ENCODE measurements around the gene LAMA1. TPM values are rescaled to one million over a fixed set of nuclear protein-coding genes. Genes with fewer than 3 reads are reported as not detected.

LAMA1 gene
- polyA plus RNA-seq, 1 donor, result 95.7 TPM

GRCh38 chr18:7116001-7116730, 1.4 kb downstream of the LAMA1 start:
- DNase-seq, result peak; percentile 50

DNA sequence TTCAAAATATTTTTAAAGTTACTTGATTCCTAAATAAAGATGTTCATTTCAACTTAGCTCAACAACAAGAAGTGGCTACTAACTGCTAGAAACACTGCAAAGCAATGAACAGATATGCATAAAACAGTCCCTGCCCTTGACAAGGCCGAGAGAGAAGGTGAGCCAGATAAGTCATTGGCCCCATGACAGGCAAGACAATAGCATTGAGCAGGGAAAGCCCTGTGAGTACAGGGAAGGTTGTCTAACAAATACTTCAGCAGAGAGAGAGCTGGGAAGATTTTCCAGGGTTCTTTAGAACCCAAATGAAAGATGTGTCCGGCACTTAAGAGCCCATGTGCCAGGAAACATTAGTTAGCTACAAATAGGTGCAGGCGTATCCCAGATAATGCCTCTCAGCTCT, 4.7 kb downstream of the LAMA1 start:
- no peak for DNase-seq

DNA sequence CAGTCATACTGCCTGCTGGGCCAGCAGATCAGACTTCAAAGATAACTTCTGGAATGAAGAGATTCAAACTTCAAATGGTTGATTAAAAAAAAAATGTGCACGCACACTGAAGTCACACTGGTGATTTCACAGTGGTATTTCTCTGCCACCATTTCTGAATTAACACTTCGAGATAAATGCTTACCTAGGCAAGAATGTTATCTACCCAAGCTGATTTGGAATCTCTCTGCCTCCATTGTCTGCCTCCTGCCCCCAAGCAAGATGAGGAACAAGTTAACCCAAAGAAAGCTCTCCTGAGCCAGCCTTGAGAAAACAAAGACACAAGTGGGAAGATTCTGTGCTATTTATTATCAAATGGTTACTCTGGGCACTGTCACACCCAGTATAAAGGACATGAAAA, 6.5 kb downstream of the LAMA1 start:
- DNase-seq, result no peak

DNA sequence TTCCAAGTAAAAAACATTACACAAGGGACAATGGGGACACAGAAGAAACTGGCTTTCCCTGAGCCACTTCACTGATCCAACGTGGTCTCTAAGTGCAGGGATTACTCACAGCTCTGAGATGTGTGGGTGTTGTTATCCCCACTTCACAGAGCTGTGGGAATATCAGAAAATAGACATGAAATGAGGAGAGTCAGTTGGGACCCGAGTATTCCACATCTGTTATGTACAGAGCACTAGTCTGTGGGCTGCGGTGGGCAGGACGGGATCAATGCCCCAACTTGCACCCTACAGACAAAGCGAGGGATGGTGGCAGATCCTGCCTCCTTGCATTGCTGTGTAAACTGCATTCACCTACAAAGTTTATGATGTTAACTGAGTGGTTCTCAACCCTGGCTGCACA, 11.7 kb downstream of the LAMA1 start:
- DNase-seq, result no peak

DNA sequence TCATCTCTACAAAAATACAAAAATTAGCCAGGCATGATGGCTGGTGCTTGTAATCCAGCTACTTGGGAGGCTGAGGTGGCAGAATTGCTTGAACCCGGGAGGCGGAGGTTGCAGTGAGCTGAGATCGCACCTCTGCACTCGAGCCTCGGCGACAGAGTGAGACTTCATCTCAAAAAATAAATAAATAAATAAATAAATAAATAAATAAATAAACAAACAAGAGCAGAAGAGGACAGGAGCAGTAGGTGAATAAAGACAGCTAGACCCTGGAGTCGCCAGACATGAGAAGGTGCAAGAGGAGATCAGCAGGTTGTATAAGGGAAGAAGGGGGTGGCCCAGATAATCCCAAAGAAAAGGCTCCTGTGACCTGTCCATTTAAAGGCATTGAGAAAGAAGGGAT, 12.3 kb downstream of the LAMA1 start:
- no peak for DNase-seq

- DNase-seq, result no peak
Observed at GRCh38 chr18:7104649-7105048, 12.9 kb downstream of the LAMA1 start.

DNA sequence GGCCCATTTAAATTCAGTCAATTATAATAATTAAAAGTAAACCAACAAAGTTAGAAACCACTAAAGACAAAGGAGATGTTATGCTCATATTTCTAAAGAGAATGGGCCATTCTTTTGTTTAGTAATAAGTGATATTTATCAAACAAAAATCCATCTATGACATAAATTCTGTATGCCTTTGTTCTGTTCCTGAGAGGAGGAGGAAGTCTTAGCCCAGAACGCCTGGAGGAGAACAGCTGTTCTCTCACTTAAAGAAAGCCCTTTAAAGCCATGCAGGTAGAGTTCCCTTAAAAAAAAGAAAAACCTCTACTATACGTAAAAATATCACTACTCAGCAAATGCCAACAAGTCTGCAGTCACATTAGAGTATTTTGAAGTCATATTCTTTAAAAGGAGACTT, 15.5 kb downstream of the LAMA1 start:
- DNase-seq, result no peak

- DNase-seq, result no peak
Observed at GRCh38 chr18:7096838-7097237, 20.8 kb downstream of the LAMA1 start.

DNA sequence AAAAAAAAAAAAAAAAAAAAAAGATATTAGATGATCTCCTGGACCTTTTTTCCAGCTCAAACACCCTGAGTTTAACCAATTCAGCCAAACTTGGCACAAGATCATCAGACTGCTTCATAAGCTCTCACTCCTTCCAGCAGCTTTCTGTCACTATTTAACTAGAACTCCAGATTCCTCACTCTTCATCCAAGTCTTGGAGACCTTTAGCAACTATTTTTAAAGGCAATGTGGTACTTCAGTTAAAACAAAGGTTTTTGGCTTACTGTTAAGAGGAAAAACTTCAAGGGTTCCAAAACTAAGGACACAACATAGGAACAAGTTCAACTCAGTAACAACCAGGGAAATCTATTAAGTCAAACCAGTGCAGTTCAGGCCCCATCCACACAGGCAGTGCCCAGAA, 23.2 kb downstream of the LAMA1 start:
- no peak for DNase-seq

DNA sequence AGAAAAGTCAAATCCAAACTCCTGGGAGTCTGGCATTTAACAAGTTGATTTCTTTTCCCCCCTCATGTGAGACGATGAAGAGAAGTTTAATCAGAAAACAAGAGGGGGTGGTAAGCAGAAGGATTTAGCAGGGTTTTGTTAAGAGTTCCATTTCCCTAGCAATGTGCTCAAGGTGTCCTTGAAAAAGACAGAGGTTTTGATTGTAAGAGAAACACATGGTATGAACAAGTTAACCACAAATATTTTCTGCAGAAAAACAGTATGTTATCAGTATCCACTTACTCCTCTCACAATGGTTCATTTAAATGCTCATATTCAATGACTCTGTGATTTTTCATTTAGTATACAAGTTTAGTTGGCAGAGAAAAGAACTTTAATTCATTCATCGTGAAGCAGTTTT, 26.8 kb downstream of the LAMA1 start:
- DNase-seq, result no peak

DNA sequence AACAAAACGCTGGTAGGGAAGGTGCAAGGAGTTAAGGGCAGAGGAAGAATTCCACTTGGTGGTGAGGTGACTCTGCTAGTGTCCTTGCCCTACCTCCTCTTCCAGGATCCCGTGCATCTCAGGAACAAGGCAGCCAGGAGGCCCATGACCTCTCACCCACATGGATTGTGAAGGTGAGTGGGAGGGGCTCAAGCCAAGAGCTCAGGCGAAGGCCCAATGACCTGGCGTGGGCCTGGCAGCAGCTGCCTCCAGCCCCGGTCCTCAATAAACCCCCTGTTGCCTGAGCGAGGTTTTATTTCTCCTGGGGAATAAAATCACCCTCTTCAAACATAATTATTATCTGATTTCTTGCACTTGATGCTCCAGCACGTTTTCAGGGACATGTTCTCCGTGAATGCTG, 28.2 kb downstream of the LAMA1 start:
- no peak for DNase-seq

GRCh38 chr18:7084080-7085065, 33.2 kb downstream of the LAMA1 start:
- no peak for DNase-seq

GRCh38 chr18:7082671-7083070, 34.9 kb downstream of the LAMA1 start:
- no peak for DNase-seq

- DNase-seq, result no peak
Observed at GRCh38 chr18:7079231-7079630, 38.4 kb downstream of the LAMA1 start.

DNA sequence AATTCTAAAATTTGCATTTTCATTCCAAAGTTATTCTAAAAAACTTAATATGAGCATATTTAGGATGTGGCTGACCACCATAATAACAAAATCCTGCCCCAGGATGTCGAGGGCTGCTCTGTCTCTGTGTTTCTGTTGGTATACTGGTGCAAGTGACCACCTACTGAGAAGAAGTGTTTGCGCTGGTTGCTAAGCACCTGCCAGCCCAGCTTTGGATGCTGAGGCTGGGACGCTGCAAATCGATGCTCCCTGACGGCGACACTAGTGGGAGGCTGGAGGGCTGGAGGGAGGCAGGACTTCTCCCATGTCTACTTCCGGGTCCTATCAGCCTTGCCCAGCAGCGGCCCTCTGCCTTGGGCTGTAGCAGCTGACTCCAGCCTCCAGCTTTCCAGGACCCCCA, 45.0 kb downstream of the LAMA1 start:
- DNase-seq, result no peak

DNA sequence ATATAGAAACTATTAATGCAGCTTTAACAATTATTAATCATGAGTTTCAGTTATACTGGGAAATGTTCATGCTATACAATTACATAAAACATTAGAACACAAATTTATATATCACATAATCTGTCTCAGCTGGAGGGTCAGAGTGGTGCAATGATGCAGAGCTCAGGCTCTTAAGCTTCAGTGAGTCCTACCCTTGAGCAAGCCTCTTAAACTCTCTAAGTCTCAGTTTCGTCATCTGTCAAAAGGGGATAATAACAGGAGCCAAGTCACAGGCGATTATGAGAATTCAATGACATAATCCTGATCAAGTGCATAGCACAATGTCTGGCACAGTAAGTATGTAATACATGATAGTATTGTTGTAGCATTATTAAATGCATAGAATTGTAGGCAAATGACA, 46.0 kb downstream of the LAMA1 start:
- no peak for DNase-seq

DNA sequence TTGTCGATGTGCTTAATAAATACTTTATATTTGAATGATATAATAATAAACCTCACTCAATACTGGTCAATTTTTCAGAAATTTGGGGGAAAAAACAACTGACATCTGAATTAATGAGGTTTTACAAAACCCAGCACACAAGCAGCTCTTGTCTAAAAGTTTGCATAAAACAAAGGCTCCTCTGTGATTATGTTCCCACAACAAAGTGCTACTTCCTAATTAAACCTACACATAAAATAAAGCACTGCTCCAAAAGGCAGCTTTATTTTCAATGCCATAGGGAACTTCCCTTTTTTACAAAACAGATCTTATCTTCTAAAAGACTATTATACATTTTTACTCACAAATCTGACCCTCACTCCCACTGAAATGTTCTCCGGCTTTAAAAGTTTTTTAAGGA, 47.1 kb downstream of the LAMA1 start:
- DNase-seq, result no peak

DNA sequence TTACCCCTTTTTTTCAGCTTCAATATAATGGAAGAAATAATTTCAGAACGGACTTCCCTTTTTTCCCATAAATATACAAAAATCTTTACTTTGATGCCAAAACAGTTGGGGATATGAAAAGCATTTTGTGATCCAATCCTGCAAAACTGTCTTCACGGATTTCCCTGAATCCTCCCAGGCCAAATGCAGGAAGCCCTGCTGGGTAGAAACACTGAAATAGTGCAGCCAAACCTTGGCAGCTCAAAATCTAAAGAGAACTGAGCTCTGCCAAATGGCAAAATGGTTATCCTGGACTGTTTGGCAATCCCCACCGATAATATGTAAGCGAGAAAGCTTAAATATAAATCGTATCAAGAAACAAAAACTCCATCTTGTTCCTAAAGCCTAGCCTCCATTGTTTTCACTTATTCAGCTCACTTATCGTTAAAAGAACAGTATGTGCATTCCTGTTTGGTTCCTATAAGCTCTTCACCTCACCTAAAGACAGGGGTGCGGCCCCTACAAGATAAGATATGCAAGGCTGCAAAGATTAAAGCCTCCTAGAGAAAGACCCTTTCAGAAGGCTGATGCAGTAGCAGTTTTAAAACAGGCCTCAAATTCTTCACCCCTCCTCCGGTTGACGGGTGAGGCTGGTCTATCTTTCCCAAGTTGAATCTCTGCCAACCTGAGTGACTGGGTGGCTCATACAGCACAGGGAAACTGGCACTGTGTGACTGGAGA, 48.6 kb downstream of the LAMA1 start:
- no peak for DNase-seq

- DNase-seq, result no peak
Observed at GRCh38 chr18:7066965-7067555, 50.5 kb downstream of the LAMA1 start.

DNA sequence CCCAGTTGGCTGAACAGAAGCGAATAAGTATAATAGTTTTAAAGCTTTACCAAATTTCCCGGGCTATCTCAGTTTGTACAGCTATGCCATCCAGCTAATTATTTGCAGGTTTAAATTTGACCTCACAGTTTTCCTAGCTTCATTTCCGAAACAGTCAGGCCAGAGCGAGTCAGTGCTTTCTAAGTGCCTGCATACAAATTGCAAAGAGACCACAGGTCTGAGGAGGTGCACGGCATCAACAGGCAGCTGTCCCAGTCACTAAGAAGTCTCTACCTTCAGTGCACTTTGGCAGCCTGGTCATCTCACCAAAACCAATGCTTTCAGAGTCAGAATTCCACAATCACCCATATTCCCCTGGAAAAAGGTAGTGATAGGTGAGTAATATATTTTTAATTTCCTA, 51.9 kb downstream of the LAMA1 start:
- no peak for DNase-seq

DNA sequence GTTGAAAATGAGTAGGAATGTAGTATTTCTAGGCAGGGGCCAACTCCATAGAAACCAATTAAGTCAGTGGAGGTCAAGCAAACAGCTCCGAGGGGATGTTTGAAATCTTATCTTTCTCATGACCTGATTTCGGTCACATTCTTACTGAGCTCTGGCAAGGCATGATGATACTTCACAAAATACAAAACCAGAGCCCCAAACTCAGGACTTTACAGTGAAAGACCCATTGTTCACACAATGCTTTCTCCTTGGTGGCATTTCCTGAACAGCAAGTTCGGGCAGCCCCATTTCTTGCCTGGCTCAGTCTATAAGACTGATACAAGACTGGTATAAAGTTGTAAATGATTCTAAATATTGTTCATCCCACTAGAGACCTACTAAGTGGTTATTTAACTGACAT, 53.3 kb downstream of the LAMA1 start:
- DNase-seq, result no peak

DNA sequence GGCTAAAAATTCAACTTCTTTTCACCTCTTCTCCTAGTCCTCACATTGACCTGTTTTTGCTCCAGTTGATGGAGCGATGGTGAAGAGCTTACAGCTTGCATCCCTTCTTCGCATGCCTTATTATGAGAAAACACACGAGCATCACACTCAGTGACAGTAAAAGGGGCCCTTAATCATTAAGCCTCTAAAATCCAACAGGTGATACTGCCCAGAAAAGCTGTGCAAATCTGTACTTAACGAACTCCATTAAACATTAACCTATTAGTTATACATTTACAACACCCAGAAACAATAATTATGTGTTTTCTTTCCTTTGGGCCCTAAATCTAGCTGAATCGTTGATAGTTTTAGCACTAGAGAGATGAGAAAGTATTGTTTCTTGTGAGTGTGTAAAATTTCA, 54.8 kb downstream of the LAMA1 start:
- DNase-seq, result no peak

Measured in left kidney (tissue), 2 donors.